H1 (cell line): Measurements from ENCODE around the gene CDC42EP2. TPM values are rescaled to one million over a fixed set of nuclear protein-coding genes. Genes with fewer than 3 reads are reported as not detected.

Source experiments
- BCL11A ChIP-seq, 2 experiments: IDR thresholded peaks; one replicate each; pipeline ENCODE4 v1.6.1; 2011; ENCODE audit warnings: low read depth in 2 of 2, low read length in 2 of 2, mild to moderate bottlenecking in 2 of 2
- EP300 ChIP-seq, 2 experiments: IDR thresholded peaks; 1 replicate in 1 of 2; 2 replicates in 1 of 2; pipeline ENCODE4 v1.6.1; 2011 to 2012; ENCODE audit warnings: low read depth in 2 of 2, low read length in 2 of 2, mild to moderate bottlenecking in 2 of 2, borderline replicate concordance in 1 of 2, inconsistent platforms in 1 of 2, moderate library complexity in 1 of 2
- GABPA ChIP-seq: IDR thresholded peaks from 2 replicates; pipeline ENCODE4 v1.6.1; 2011; ENCODE audit warnings: mild to moderate bottlenecking, low read length, moderate library complexity, borderline replicate concordance; ENCODE audit not compliant: insufficient read depth
- JUND ChIP-seq: IDR thresholded peaks from 2 replicates; pipeline ENCODE4 v1.6.1; 2011; ENCODE audit warnings: mild to moderate bottlenecking, improper control_type of control experiment, low read length
- TAF7 ChIP-seq: optimal IDR thresholded peaks from 2 replicates; pipeline ENCODE3; 2011; ENCODE audit warnings: low read depth, mild to moderate bottlenecking, inconsistent platforms, low read length, moderate library complexity, borderline replicate concordance
- polyA plus RNA-seq, 7 experiments: library from polyadenylated mRNA; depleted of rRNA in 3 of 7; stranded (reverse) in 5 of 7; unstranded in 2 of 7; fragments of >200 nt in 5 of 7; fragments of 200-250 nt in 2 of 7; gene quantifications; 1 replicate in 5 of 7; 2 replicates in 1 of 7; 4 replicates in 1 of 7; pipeline versions ENCODE4 v1.2.1 to v1.2.3, GENCODE V29; 2011 to 2013; ENCODE audit warnings: missing spikeins in 2 of 7, mixed read lengths in 2 of 7
- total RNA-seq: library from RNA; stranded (reverse); fragmentation: NEBNext Ultra II Directional; extraction: Animal tissue kit (Norgen Biotek cat#: 25700); gene quantifications from 2 replicates; pipeline ENCODE4 v1.2.1, GENCODE V29; 2021

Gene CDC42EP2
- total and polyA plus RNA-seq, 2 of the 8 experiments (the other 6 are each of a cell fraction or from before 2014, with no cell fraction given), result 11.8 to 13.3 TPM

DNA sequence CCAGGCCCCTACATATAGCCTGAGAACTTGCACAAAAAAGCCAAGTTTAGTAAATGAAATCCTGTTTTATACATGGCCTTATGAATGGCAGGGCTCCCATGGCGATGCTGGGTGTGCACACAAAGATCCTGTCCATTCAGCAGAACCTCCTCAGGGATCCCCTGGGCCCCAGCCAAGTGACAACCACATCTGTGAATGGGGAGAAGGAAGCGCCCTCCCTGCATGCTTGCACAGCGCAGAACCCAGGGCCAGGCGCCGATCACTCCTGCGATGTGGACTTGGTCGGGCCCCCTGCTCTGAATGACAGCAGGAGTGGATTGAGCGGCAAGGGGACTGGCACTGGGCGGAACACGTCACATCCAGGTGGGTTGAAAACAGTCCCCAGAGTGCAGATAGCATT, 4.5 kb upstream of the CDC42EP2 start (continued):
- TF ChIP-seq JUND (no peak), TAF7 (no peak), BCL11A (IDR thresholded peaks at IDR 0.05; ENCODE audit: low read depth in 2 of 2, low read length in 2 of 2) (no peak), GABPA (no peak), EP300 (IDR thresholded peaks at IDR 0.05; ENCODE audit: borderline replicate concordance in 1 of 2, low read depth in 2 of 2, low read length in 2 of 2) (no peak)
